A673 (cell line): ENCODE data around the gene CSNK1A1L.

Experiments used
- CTCF ChIP-seq: fragments of 300-800, 200-600 bp; sonication (generic); conservative IDR thresholded peaks from 2 replicates; pipeline ENCODE4 v1.5.1; 2017; ENCODE audit warnings: low read depth, mild to moderate bottlenecking, antibody characterized with exemption, low read length, moderate library complexity, mixed read lengths
- EZH2 ChIP-seq: fragments of 200-600 bp; sonication (generic); IDR thresholded peaks from 2 replicates; pipeline ENCODE4 v1.6.1; 2017; ENCODE audit warnings: borderline replicate concordance, low read depth, mild to moderate bottlenecking, mixed read lengths, antibody characterized with exemption, low read length; ENCODE audit not compliant: poor library complexity, severe bottlenecking

GRCh38 chr13:37107868-37108267 lies 2.4 kb upstream of the CSNK1A1L start:
- TF ChIP-seq CTCF (no peak), EZH2 (no peak)
